RWPE1 (cell line): ENCODE data around the gene ZNF134.

ENCODE experiments used
- CTCF ChIA-PET: fragments of 350-600 bp; sonication (Branson Sonifier 250); formaldehyde crosslinking; extraction: SDS; loops from one replicate; lab custom pipeline; 2021; lab: Yijun Ruan, JAX
- POLR2A ChIA-PET: fragments of 400-600 bp; formaldehyde crosslinking; extraction: SDS; loops from one replicate; lab custom pipeline; 2020; ENCODE audit warnings: antibody characterized with exemption; ENCODE audit not compliant: low non-redundant PET; lab: Yijun Ruan, JAX
- DNase-seq: peaks from one replicate; pipeline ENCODE4 v3.0.0; 2012; ENCODE audit warnings: low spot score
- H3K27ac ChIP-seq: fragments of 450-650 bp; 2 replicates; pipeline ENCODE4 v1.5.1; 2017
- CTCF ChIP-seq: fragments of 450-650 bp; conservative IDR thresholded peaks from 2 replicates; pipeline ENCODE4 v1.5.1; 2017; ENCODE audit warnings: low read depth, mild to moderate bottlenecking

ZNF134 gene

GRCh38 chr19:57606931-57607330, 7.1 kb upstream of the ZNF134 start:
- DNase-seq = no peak
- ChIA-PET POLR2A (no interaction called here), CTCF (no interaction called here)
- no peak for TF ChIP-seq CTCF
- H3K27ac ChIP-seq = no peak overlapping the region

GRCh38 chr19:57611113-57611512, 2.9 kb upstream of the ZNF134 start:
- TF ChIP-seq CTCF = no peak
- ChIA-PET CTCF (no interaction called here), POLR2A (no interaction called here)
- DNase-seq = no peak
- no peak overlapping the region for H3K27ac ChIP-seq

GRCh38 chr19:57615346-57615745, 1.3 kb downstream of the ZNF134 start:
- no peak for DNase-seq

GRCh38 chr19:57620673-57621348, 6.8 kb downstream of the ZNF134 start:
- DNase-seq = no peak
- TF ChIP-seq CTCF = no peak
- ChIA-PET POLR2A (no interaction called here), CTCF (no interaction called here)
- H3K27ac ChIP-seq = no peak overlapping the region

More at GRCh38 chr19:57615346-57615745, 1.3 kb downstream of the ZNF134 start:
- H3K27ac ChIP-seq = no peak overlapping the region
- CTCF ChIA-PET = no interaction called here
- POLR2A ChIA-PET = no interaction called here
- no peak for TF ChIP-seq CTCF

- no peak for TF ChIP-seq CTCF
- ChIA-PET POLR2A (no interaction called here), CTCF (interaction anchor here (0.7 kb wide), 1 partner anchor 384 kb away, joined by 3 read pairs; no protein-coding TSS in a partner anchor)
- no peak overlapping the region for H3K27ac ChIP-seq
- DNase-seq = no peak
Observed at GRCh38 chr19:57623091-57623490, 9.0 kb downstream of the ZNF134 start.

- peak; percentile 96 for DNase-seq
- POLR2A ChIA-PET = no interaction called here
- no peak for TF ChIP-seq CTCF
- H3K27ac ChIP-seq = peak within 1 kb of the TSS; percentile 71
- CTCF ChIA-PET = interaction anchor here (0.5 to 0.7 kb wide), 4 partner anchors 14 to 522 kb away, joined by 3 to 4 read pairs (median 4); no protein-coding TSS in a partner anchor
Observed at GRCh38 chr19:57632987-57633831, 19.2 kb downstream of the ZNF134 start, which contains the start of gene ZNF211. TSS of gene ZNF211 (plus strand) at chr19:57633168. CDS start at chr19:57633347, 179 bp downstream.
